TTC549 (cell line): ENCODE measurements around the gene SCARF1.
"Not testable (repeated sequence)": the region's sequence is repeated elsewhere in the genome, so short reads cannot be mapped to it uniquely, and the experiment has no call there.

ENCODE experiments used
- FAIRE-seq: peaks from 2 replicates; lab custom pipeline; 2012; peaks lifted over from hg19 to GRCh38; lab: Jason Lieb, UNC

SCARF1 gene, protein sequence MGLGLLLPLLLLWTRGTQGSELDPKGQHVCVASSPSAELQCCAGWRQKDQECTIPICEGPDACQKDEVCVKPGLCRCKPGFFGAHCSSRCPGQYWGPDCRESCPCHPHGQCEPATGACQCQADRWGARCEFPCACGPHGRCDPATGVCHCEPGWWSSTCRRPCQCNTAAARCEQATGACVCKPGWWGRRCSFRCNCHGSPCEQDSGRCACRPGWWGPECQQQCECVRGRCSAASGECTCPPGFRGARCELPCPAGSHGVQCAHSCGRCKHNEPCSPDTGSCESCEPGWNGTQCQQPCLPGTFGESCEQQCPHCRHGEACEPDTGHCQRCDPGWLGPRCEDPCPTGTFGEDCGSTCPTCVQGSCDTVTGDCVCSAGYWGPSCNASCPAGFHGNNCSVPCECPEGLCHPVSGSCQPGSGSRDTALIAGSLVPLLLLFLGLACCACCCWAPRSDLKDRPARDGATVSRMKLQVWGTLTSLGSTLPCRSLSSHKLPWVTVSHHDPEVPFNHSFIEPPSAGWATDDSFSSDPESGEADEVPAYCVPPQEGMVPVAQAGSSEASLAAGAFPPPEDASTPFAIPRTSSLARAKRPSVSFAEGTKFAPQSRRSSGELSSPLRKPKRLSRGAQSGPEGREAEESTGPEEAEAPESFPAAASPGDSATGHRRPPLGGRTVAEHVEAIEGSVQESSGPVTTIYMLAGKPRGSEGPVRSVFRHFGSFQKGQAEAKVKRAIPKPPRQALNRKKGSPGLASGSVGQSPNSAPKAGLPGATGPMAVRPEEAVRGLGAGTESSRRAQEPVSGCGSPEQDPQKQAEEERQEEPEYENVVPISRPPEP

DNA sequence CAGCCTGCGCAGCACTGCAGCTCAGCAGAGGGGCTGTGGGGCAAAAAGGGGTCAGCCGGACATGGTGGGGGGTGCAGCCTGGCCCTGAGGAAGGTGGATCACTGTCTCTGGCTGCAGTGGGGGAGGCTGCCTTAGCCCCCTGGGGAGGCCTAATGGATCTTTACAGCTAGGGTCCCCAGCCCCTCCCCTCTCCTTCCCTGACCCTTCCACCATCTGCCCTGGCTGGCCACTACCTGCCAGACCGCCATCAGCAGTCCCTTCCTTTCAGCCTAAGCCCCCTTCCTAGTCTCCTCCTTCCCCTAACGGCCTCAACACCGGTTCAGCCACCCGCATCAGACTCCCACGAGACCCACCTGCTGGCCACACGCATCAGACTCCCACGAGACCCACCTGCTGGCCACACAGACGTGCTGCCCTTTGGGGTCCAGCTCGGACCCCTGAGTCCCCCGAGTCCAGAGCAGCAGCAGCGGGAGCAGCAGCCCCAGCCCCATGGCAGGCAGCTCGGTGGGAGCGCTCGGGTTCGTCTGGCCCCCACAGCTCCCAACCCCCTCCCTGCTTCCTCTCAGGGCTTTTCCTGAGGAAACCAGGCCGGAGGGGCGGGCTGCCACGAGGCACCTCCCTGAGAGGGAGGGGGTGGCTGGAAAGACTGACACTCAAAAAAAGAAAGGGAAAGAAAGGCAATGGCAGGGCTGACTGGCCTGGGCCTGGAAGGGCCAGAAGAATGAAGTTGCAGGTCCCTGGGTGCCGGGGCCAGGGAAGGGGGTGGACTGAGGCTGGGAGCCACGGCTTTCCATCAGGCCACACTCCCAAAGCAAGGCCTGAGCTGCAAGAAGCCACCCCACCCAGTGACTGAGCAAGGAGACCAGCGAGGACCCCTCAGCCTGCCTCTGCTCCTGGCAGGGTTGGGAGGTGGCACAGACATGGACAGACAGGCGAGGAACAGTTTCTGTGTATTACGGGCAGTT, at the start of gene SCARF1:
TSS of gene SCARF1 (minus strand) at position 526 of the 965 bp plus-strand sequence. CDS start at position 491, 35 bp downstream.
- no peak for FAIRE-seq

- no peak for FAIRE-seq
Measured at GRCh38 chr17:1693339-1693738, 47.8 kb upstream of the SCARF1 start.

- FAIRE-seq, result no peak
Measured at GRCh38 chr17:1690544-1691221, 45.2 kb upstream of the SCARF1 start.

DNA sequence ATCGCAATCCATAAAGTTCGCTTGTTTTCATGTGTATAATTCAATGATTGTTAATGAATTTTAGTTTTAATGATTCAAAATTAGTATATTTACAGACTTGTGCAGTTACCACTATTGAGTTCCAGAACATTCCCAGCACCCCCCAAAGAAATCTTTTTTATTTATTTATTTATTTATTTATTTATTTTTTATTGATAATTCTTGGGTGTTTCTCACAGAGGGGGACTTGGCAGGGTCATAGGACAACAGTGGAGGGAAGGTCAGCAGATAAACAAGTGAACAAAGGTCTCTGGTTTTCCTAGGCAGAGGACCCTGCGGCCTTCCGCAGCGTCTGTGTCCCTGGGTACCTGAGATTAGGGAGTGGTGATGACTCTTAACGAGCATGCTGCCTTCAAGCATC, 42.9 kb upstream of the SCARF1 start:
- FAIRE-seq, result not testable (repeated sequence)

GRCh38 chr17:1686086-1686485, 40.6 kb upstream of the SCARF1 start:
- no peak for FAIRE-seq

DNA sequence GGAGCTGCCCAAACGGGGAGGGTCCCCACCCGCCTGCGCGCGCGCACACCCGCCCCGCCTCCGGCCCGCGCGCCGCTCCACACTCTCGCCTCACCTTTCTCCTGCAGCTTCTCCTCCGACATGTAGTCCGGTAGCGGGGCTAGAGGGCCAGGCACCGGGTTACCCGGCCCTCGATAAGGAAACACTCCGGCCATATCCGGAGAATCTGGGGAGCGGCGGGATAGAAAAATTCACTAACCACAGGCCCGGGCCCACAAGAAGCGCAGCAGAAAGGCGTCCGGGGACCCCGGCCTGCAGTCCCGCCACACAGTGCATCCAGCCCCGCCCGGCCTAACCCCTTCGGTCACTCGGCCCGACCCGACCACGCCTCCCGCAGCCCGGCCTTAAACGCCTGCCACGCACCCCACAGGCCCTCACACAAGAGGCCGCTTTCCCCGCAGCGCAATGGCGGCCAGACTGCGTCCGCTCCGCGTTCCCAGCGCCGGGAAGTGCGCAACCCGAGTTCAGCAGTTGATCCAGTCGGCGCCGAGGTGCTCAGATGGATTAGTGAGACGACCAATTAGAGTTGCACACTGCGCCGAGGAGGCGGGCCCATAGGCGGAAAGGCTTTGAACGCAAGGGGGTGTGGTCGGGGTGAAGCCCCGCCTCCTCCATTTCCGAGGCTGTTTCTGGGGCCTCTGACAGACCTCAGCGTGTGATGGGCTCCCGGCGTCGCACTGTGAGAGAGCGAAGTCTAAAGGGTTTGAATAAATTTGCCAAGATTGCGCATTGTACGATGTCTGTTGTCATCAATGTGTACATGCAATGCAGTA, 39.1 kb upstream of the SCARF1 start, which contains the start of gene PRPF8:
TSS of gene PRPF8 (minus strand) at position 490 of the 812 bp plus-strand sequence. CDS start at position 194, 296 bp downstream.
- peak; percentile 88 for FAIRE-seq

GRCh38 chr17:1683459-1683858, 37.9 kb upstream of the SCARF1 start:
- no peak for FAIRE-seq

DNA sequence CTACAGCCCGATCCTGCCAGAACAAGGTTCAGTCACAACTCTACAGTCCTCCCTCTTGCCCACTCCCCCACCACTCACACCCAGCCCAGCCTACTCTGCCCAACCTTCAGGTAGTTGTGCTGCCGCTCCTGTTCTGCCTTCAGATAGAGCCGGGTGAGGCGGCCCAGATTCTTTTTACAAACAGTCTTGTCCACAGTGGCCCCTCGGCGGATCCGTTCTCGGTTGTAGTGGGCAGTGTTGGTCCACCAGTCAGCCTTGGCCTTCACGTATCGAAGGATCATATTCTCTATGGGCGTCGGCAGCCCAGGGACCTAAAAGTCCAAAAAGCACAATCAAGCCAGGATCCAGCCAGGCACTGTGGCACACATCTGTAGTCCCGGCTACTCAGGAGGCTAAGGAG, 30.9 kb upstream of the SCARF1 start:
- FAIRE-seq, result no peak

DNA sequence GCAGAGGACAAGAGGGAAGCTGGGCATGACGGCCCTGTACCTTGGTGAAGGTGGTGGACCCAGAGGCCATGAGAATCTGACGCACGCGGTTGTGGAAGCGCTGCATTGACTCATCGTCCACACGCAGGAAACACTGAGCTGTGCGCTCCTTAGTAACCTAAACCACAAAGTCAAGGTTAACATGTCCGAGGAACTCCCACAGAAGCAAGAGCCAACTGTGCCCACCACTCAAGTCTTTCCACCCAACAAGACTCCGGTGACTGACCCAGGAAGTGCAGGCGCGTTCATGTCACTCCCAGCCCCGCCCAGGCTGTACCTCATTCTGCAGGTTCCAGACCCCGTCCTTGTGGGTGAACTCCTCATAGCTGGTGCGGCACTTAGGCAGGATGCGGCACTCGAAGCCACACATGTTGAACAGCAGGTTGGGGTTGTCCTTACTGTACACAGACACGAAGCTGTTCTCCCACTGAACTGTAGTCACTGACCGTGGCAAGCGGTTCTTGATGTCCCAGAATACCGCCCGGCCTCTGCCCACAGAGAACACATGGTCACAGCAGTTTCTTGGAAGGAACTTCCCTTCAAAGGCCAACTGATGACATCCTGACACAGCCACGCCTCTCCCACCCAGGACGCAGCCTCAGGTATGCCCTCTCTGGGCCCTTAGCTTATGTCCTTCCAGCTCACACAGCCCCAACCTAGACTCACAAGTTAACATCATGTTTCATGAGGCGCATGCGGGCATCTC, 27.7 kb upstream of the SCARF1 start:
- no peak for FAIRE-seq

- not testable (repeated sequence) for FAIRE-seq
Measured at GRCh38 chr17:1663934-1664333, 18.4 kb upstream of the SCARF1 start.

- FAIRE-seq, result no peak
Measured at GRCh38 chr17:1661045-1661444, 15.5 kb upstream of the SCARF1 start.

DNA sequence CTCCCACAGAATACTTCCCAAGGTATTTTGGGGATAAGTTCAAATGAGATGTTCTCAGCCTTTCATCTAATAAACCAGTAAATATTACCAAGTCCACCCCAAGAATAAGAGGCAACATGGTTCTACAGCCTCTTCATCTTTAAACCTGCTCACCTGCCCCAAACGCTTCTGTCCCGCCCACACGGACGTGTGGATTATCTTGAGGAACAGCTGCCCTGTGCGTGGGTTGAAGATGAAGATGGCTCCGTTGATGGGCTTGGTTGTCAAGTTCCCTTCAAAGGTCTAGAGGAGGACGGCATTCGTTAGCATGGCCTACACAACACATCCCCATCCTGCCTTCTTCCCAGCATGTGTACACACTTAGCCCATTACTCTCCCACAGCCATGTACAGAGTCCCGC, 12.6 kb upstream of the SCARF1 start:
- no peak for FAIRE-seq

DNA sequence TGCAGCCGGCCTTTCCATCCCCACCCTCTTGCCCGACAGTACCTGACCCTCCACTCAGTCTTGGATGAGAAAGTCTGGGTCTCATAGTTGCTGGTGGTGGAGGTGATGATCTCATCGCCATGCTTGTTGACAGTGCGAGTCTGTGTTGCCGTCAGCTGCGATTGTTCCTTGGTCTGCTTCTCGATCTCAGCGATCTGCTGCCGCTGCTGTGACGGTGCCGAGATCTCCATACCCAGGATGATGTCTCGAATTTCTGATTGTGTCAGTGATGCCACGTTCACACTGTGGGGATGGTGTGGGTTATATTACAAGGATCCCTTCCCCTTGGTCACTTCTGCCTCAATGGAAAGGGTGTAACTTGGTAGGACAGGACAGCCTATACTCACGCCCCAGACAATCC, 8.2 kb upstream of the SCARF1 start:
- FAIRE-seq, result no peak

DNA sequence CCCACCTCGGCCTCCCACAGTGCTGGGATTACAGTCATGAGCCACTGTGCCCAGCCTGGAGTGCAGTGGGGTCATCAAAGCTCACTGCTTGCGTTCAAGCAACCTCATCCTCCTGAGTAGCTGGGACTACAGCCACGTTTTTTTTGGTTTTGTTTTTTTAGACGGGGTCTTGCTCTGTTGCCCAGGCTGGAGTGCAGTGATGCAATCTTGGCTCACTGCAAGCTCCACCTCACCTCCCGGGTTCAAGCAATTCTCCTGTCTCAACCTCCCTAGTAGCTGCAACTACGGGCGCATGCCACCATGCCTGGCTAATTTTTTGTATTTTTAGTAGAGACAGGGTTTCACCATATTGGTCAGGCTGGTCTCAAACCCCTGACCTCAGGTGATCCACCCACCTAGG, 7.3 kb upstream of the SCARF1 start:
- not testable (repeated sequence) for FAIRE-seq

DNA sequence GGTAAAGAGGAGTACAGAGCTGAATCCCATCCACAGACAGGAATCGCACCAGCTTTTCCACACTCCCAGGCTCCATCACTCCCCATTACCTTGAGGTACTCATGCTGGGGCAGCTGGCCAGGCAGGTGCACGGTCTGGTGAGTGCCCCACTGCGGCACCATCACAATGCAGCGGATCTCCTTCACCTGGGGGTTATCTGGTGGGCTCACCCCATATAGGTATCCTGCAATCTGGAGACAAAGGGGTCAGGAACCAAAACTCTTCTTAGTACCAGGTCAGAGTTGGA, 6.0 kb upstream of the SCARF1 start:
- FAIRE-seq, result no peak

DNA sequence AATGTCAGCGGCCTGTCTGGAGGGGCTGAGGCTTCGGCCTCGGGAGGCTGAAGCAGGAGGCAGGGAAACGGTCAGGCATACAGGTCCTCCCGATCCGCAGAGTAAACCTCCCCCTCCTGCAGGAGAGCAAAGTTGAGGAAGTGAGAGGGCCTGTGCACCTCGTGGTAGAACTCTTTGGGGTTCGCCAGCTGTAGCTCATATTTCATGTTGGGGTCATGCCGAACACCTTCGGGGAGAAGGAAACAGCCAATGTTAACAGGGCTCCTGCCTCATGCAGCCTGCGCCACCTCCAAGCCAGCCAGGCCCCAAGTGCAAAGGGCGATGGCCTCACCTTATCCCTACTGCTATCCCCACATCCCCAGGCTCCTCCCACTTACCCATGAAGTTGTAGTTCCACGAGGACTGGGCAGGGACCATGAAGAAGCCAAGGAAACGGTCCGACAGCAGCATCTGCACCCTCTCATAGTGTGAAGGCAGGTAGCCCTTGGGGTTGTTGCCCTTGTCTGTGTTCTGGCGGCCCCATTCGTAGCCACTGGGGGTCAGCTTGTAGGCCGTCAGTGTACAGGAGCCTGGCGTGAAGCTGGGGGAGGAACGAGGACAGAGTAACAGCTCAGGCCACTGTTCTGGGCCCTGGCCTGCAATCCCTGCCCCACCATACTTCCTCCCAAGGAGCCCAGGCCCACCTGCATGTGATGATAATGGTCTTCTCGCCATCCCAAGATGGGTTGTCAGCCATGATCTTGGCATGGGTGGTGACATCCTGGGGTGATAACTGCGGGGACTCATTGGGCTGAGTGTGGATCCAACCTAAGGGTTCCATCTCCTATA, 5.4 kb upstream of the SCARF1 start:
- no peak for FAIRE-seq

DNA sequence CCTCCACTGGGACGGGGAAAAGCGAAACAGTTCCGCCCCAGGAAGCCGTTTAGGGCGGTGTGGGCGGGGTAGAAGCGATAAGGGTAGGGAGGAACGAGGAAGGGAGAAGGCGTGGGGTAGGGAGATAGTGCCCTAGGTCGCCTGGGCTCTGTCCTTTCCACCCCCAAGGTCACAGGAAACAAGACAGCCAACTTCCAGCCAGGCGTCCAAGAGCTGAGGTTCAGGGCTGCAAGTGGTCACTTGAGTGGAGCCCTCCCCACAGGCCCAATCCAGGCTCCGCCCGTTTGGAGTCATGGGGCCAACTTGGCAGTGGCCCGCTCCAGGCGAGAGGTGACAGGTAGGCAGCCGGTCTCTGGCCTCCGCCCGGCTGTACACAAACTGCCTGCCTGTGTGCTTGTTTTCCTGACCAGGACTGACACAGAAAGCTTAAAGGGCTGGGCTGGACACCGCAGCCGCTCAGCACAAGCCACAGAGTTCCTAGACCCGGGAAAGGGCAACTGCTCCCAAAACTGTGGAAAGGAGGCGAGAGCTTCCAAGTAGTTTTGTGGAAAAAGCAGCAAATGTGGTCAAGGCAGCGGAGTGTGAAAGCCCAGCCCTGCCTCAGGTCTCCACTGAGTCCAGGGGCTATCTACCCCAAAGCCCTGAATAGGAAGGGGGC, 4.4 kb upstream of the SCARF1 start, which contains the start of gene RILP:
TSS of gene RILP (minus strand) at position 23 of the 658 bp plus-strand sequence. CDS start 62 bp downstream, outside the sequence.
- FAIRE-seq, result no peak
